Daoy (cell line): ENCODE data around the gene STUM. TPM values are rescaled to one million over a fixed set of nuclear protein-coding genes. Genes with fewer than 3 reads are reported as not detected.

Source experiments
- DNase-seq: peaks from one replicate; pipeline ENCODE4 v3.0.0-alpha.2; 2015; ENCODE audit warnings: low read depth
- total RNA-seq: library from RNA; depleted of rRNA; stranded (reverse); fragments of >200 nt; shearing (Covaris generic); gene quantifications from 2 replicates; pipeline ENCODE4 v1.2.3, GENCODE V29; 2014

The STUM gene
- total RNA-seq, 1 experiment from 2014 or later = not detected

DNA sequence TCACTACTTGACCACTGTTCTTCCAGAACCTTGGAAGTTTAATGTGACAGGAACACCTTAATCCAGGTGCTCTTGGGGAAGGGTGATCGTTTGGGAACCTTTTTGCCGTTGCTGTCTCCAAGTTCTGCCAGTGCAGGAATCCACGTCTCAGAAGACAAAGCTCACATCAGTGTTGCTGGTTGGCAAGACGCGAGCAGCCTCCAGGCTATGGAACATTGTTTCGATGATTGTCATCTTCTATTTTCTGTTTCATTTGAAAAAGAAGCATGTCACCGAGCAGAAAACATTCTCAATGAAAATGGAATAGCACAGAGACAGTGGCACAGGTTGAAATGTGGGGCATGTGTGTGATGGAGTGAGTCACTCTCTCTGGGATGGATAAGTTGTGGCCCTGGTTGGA lies 11.7 kb downstream of the STUM start:
- no peak for DNase-seq

DNA sequence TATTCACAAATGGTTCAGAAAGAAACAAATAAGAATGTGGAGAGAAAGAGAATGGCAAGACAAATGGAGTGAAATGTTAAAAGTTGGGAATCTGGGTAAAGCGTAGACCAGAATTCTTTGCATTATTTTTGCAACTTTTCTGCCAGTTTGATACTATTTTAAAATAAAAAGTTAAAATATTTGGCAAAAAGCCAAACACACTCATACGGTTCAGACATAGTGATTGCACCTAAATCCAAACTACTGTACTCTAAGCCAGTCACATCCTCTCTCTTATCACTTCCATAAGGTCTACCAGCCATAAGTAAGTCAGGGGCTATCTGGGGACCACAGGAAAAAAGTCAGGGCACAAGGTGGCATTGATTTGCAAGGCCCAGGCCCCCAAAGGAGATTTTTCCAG lies 14.4 kb downstream of the STUM start:
- no peak for DNase-seq

DNA sequence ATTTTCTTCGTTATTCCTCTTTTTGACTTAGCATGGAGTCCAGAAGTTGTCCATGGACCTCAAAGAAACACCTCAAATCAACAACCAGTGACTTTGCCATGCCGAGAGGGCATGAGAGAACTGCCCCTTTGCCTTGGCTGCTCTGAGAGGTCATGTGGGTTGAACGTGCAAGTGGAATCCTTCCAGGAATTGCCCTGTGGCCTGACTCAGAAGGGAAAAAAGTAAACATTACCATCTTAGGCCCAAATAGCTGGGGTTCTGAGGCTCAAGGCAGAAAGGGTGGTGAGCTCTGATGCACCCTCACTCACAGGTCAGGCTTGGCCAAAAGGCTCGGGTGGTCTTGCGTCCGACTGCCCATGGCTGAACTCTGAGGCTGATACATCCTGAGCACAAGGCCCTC lies 15.1 kb downstream of the STUM start:
- DNase-seq = no peak

DNA sequence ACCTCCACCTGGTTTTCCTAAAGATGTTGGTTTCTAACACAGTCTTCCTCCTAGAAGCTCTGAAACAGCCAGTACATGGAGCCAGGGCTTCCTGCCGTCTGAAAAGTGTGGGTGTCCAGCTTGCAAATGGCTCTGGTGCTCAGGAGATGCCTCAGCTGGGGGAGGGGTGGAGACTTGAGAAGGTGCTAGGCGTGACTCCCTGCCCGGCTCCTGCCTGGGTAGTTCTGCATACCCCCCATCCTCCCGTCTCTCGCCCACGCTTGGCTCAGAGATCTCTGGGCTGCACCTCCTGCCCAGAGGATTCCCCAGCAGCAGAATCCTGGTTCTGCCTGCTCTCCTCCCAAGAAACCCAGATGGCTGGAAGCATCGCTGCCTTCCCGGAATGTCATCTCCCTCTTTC lies 16.9 kb downstream of the STUM start:
- no peak for DNase-seq

DNA sequence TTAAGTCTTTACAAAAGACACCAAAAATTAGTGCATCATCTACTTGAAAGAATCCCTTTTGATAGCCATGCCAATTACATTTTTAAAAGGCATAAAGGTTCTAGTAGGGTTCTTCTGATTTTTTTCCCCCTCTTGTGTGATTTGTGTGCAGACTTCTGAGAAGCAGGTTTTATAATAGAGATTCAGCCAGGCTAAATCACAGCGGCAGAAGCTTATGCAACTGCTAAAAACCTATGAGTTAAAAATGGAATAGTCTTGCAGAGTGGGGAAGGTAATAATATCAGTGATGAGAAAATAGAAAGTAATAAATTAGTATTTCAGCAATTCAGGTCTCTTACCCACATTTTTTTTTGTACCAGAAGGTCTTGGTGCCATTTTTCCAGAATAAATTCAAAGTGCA lies 17.7 kb downstream of the STUM start:
- no peak for DNase-seq

DNA sequence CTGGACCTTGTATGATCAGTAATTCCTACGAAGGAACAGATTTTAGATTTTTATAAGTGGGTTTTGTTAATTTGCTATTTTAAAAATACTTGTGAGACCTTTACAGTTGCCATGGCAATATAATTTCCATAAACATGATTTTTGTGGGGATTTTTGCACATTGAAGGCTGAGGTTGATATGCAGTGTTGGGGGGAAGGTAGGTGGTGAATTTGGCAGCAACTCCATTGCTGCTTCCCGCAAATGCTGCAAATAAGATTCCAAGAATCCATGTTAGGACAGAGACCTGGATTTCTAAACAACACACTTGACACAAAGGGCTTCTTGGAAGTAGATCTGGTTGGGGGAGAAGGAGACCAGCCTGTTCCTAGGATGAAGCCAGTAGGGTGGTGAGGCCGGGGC lies 18.2 kb downstream of the STUM start:
- no peak for DNase-seq

DNA sequence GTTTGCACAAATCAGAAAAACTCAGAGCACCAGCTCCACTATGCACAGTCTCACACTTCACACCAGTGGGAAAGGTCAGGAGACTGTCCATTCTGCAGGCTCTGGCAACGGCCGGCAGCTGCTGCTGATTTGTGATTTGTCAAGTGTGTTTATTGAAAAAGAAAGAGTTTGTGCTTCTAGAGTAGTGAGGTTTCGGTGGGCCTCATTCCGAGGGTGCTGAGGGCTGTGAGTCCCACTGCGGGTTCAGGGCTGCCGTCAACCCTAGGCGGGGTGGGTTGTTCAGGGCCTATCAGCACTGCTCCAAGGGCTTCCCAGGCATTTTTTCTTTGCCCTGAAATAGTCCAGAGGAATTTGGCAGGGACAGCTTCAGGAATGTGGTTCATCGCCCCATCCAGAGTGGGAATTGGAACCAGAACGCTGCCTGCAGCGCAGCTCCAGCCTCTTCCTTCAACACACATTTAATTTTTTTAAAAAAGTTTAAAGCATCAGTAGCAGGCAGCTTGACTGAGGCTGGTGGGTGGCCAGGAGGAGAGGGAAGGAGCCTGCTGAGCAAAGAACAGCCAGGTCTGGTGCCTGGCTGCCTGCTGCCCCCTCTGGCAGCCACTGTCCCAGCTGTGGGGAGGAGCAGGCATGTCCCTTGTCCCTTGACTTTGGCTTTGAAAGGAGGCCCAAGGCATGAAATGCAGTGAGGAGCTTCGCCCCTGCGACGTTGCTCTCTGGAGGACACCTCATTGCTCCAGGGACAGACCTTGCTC lies 19.7 kb downstream of the STUM start:
- no peak for DNase-seq

DNA sequence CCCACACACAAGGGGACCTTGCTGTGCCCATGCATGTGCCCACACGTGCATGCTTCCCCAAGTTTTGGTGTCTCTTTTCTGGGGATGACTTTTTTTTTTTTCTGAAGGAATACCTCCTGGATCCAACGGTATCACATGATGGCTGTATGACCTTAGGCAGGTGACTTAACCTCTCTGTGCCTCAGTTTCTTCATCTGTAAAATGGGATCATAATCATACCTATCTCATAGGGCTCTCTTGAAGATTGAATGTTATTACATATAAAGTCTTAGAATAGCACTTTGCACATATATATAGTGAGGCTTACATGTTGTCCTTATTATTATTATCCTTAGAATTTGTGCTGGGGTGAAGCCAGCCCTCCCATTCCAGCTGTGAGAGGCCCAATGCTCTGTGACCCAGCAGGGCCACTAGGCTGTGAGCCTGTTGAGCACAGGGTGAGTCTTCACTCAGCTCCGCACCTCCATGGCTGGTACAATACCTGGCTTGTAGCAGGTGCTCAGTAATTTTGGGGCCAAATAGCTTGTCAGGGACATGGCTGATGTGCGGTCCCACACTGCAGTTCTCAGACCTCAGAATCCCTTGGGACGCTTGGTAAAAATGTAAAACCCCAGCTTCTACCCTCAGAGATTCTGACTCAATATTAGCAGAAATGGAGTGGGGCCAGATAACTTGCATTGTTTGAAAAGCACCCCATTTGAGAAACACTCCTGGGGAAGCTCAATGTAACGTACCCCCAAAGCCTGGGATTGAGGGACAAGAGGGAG lies 20.6 kb downstream of the STUM start:
- DNase-seq = no peak

DNA sequence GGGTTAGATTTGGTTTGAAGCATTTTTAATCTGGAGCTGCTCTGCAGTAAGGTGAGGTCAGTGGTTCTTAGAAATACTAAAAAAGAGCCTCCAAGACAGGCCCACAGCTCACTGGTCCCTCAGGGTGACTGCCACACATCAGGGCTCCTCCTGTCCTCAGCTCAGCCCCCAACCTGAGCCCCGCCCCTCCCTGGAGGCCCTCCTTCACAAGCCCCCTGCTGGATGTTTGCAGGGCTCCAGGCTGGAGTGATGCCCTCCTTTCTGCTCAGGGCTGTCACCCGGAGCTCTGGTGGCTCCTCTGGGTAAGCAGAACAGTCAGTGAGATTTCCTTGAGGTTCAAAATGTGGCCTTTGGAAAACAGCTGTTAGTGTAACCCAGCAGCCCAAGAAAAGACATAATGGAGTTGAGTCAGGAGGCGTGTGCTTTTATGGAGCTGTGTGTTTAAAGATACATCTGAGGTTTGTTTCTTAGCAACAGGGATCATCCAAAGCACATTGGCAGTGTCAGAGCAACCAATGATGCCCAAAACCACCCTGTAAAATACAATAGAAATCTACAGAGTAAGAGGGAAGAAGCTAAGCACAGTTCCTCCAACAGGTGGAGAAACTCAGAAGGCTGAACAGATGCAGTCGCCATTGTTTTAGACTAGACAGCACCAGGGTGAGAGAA lies 21.4 kb downstream of the STUM start:
- peak; percentile 30 for DNase-seq

DNA sequence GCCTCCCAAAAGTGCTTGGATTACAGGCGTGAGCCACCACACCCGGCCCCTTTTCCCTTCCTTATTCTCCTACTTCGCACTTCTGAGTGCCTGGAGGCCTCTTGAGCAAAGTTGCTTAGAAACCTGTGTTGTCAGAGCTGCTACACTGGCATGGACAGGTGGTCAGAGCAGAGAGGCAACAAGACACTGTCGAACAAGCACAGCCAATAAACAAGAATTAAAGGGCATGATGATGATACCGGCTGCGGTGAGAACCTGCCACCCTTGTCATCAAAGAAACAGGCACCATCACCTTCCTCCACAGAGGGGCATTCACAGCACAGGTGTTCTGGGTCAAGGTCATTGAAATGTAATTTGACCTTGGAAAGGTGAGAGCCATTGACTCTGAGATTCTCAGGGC lies 23.3 kb downstream of the STUM start:
- no peak for DNase-seq

DNA sequence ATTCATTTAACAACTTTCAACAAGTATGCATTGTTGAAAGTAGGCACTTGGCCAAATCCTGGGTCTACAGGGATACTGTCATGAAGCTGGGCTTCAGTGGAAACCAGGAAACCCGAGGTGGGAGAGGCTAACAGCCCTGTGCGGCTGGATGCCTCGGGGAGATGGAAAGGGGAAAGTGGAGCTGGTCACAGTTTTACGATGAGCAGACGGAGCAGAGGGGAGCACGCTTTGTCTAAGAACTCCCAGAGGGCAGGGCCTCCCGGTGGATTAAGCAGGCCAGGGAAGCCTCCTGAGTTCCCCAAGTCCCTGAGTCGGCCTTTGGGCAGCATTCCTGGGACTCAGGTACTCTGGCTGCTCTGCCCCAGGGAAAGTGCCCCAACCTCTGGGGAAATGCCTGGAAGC lies 23.8 kb downstream of the STUM start:
- no peak for DNase-seq

DNA sequence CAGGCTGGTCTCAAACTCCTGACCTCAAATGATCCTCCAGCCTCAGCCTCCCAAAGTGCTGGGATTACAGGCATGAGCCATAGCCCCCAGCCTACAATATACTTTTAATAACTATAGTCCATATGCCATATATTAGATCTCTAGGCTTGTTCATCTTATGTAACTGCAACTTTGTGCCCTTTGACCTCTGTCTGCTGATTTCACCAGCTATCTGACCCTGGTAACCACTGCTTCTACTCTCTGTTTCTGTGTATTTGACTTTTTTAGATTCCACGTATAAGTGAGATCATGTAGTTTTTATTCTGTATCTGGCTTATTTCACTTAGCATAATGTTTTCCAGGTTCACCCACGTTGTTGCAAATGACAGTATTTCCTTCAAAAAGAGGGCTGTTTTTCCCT lies 25.5 kb downstream of the STUM start:
- no peak for DNase-seq

DNA sequence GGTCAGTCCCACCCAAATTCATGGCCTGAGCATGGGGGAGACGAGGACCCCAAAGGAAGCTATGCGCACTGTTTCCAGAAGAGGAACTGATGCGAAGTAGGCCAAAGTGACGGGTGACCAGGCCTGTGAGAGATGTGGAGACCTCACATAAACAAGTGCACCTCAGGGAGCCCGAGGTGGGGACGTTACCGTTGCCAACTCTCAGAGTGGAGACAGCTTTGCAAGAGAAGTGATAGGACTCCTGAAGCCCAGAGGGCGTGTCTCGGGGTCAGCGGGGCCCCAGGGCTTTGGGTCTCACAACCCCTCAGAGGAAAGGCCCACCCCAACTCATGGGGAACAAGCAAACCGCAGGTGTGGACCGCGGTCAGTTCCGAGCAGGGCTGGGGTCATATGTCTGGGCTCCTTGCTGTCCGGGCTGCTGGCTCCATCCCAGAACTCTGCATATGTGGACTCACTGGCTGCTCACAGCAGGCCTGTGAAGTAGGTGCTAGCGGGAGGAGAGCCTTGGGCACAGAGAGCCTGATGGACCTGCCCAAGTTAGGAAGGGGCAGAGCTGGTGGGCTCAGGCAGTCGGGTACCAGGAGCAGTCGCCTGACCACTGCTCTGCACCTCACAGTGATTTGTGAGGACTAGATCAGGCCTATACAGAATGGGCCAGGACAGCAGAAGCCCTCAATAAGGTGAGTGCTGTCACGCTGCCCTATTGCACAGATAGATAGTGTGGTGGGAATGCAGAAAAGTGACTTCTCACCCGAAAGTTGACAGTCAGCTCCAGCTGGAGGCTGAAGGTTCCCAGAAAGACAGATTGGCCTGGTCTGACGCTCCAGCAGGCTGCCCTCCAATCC lies 26.2 kb downstream of the STUM start:
- no peak for DNase-seq

DNA sequence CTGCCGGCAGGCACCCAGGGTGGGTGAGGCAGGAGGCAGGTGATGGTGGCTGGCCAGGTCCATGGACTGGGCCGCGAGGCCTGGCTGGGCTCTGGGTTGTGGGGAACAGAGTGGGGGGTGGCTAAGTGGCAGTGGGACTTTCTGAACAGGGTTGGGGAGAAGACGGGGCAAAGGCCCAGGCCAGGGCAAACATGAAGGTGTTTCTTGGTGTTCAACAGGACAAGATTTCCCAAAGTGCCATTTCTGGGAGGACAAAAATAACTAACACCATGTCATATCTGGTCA lies 26.8 kb downstream of the STUM start:
- DNase-seq = no peak

DNA sequence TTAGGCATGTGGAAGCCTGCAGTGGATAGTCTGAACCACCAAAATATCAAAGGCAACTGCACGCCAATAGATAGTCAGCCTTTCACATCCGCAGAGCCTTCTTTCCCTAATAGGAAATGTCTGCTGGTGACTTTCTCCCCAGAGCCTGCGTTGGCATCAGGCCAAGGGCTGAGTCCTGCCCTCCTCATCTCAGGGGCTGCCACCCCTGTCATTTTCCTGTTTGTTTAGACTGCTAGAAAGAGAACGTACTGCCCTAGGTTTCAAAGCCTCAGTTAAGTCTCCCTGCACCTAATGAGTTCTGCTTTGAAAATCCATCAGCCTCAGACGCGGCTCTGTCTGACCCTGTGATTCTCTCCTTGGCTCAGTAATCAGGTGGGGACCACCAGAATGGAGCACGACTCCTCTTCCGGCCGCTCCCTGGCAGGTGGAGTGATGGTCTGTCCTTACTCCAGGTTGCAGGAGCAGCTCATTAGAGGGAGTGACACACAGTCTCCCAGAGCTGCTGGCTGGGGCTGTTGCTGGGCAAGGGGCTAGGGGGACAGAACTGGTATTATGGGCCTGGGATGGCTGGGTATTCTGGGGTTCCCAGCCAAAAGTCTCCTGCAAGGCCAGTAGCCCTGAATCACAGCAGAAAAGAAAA lies 27.3 kb downstream of the STUM start:
- peak; percentile 28 for DNase-seq

DNA sequence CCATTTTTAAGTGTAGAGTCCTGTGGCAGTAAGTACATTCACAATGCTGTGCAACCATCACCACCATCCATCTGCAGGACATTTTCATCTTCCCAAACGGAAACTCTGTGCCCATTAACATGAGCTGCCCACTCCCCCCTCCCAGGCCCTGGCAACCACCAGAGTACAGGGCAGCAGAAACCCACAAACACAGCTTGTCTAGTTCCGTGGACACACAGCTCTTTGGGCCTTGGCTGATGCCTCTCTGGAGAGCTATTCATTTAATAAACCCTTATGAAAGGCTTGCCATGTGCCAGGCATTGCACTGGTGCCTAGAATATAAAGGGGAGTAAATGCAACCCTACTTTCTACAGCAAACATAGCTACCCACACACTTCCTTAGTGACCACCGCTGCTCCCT lies 28.0 kb downstream of the STUM start:
- no peak for DNase-seq

DNA sequence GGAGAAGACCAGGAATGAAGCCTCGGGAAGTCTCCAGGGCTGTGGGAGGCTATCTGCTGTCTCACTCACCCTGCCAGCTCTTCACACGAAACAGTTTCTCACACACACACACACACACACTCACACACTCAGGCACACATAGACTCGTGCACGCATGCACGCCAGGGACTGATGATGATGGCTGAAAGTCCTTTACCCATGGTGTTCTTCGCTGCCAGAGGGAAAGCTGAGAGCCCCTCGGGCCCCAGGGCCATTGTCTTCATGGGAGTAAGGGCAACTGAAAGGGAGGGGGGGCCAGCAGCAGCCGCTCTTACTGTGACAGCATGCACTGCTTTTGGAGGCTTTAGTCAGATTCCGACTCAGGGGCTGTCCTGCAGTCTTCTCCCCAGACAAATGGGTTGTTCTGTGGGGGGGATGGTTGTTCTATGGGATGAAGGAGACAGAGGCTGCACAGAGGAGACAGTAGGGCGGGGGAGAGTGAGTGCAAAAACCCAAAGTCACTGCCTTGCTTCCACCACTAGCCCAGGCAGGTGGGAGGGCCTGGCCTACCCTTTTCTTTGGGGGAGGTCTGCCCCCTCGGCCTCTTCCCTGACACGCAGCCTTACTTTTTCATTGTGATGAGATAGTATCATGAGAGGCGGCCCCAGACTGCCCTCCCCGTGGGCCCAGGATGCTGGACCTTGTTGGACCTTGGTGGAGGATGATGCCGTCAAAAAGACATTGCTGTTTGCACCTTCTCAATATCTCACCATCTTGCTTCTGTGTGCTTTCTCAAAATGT lies 29.0 kb downstream of the STUM start:
- DNase-seq = no peak

DNA sequence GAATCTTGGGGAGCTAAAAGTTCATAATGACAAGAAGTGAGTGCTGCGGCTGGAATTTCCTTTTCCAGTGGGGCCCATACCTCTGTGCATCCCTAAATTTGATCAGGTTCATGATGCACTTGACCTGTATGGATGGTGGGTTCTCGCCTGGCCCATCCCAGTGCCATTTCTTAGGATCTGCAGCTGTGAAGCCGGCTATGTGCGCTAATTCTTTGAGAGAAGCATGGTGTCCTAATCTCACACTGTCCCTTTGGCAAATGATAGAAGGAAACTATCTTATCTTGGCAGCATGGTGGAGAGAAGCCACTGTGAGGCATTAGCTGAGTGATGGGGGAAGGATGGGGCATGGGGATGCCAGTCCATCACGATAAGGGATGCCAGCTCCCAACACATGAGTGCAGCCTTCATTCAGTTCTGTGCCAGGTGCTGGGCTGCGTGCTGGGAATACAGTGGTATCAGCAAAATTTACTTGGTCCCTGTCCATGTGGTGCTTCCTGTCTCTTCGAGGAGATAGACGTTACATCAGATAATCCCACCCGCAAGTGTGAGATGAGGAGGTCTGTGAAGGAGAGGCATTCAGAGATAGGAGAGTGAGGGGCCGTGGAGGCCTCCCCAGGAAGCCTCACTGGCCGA lies 30.5 kb downstream of the STUM start:
- no peak for DNase-seq

DNA sequence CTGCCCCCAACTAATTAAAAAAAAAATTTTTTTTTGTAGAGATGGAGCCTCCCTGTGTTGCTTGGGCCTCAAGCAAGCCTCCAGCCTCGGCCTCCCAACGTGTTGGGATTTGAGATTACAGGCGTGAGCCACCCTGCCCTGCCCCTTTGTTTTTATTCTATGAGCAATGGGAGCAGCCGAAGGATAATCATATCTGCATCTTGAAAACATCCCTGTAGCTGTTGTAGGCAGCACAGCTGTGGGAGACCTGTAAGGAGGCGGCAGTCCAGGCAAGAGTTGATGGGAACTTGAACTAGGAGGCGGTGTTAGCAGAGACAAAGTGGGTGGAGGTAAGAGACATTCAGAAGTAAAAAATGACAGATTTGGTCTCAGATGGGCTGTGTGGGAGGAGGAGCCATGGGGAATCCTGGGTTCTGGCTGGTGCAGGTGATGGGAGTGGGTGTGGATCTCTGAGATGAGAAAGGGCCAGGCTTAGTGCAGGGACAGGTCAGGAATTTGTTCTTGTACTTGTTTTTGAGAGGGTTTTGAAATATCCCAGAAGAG lies 31.3 kb downstream of the STUM start:
- DNase-seq = no peak

DNA sequence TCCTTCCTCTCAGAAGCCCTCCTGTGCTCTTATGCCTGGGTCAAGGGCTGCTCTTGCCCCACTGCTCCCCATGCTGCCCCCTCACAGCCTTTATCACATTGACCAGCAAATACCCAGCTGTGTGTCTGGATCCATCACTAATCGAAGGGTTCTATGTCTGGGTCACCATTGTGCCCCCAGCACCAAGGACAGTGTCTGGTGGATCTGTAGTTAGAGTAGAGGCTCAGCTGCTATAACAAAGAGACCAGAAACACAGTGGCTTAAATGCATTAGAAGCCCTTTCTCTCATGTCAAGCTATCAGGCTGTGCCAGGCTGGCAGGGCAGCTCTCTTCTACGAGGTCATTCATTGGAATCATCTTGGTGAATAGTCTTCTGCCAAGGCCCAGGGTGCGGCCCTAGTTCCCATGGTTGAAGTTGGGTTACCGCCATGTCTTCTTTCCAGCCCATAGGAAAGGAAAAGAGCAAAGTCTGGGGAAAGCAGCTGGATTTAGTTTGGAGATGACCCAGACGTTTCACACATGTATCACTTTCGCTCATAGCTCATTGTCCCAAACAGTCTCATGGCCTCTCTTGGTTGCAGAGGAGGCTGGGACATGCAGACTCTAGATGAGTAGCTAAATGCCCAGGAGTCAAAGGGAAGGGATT lies 32.2 kb downstream of the STUM start:
- no peak for DNase-seq
